GM15510 (cell line): Measurements from ENCODE around the gene USP25.

Source experiments
- POLR2A ChIP-seq: IDR thresholded peaks from 3 replicates; pipeline ENCODE4 v1.6.1; 2011; ENCODE audit warnings: borderline replicate concordance; ENCODE audit not compliant: insufficient read length; ENCODE audit errors: extremely low read depth

Gene USP25

DNA sequence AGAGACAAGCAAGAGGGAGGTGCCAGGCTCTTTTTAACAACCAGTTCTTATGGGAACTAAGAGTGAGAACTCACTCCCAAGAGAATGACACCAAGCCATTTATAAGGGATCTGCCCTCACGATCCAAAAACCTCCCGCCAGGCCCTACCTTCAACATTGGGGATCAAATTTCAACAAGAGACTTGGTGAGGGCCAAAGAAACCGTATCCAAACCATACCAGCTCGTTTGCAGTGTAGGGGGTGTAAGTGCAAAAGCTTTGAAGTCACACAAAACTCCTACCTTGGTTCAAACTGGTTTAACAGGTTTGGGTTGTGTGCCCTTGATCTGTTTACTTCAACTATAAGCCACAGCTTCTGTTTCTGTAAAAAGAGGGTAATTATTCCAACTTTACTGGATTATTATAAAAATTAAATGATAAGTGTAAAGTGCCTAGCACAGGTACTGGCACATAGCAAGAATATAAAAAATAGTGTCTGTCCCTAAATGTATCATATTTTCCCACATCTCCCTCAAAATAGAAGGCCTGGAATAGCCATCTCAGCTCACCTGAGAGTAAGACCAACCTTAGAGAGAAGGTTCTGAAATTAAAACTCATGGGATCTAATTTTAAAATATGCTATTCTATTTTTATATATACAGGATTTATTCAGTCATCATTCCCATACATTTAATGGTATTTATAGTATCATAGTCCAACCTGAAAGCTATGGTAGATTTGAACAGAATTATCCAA lies 7.0 kb upstream of the USP25 start:
- TF ChIP-seq POLR2A: no peak

DNA sequence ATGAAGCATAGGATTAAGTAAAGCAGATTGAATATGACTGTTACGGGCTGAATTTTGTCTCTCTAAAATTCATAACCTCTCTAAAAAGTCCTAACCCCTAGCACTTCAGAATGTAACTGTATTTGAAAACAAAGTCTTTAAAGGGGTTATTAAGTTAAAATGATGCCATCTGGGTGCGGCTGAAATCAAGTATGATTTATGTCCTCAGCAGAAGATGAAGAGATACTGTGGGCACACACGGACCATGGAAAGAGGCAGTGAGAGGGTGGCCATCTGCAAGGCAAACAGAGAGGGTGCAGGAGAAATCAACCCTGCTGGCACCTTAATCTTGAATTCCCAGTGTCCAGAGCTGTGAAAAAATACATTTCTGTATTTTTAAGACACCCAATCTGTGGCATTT lies 3.8 kb upstream of the USP25 start:
- no peak for TF ChIP-seq POLR2A

DNA sequence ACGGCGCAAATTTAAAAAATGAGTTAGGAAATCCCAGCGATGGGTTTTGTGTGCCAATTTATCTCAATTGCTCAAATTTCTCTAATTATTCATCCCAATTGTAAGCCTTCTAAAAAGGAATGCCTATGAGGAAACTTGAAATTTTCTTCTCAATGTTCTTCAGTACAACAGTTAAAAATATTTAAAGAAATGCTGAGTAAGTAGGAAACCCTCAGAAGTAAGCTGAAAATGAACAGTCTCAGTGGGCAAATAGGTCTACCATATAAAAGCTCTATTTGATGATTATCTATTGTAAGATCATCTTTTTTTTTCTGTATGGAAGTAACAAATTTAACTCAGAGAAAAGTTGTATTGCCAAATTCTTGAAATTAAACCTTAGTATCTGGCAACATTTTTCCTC lies 1.7 kb upstream of the USP25 start:
- no peak for TF ChIP-seq POLR2A

DNA sequence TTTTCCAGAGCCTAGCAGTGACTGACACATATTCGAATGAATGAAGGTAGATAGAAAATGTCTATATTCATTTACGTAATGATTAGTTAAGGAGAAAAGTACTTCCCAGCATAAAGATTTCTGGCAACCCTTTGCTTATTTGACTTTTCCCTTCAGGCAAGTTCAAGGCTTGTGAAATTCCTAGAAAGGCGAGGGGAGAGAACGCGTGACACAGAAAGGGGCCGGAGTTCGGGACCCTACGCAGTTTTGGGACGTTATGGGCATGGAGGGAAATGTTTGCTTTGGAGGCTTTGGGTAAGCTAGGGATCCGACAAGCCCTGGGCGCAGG lies 472 bp upstream of the USP25 start:
- TF ChIP-seq POLR2A: no peak

DNA sequence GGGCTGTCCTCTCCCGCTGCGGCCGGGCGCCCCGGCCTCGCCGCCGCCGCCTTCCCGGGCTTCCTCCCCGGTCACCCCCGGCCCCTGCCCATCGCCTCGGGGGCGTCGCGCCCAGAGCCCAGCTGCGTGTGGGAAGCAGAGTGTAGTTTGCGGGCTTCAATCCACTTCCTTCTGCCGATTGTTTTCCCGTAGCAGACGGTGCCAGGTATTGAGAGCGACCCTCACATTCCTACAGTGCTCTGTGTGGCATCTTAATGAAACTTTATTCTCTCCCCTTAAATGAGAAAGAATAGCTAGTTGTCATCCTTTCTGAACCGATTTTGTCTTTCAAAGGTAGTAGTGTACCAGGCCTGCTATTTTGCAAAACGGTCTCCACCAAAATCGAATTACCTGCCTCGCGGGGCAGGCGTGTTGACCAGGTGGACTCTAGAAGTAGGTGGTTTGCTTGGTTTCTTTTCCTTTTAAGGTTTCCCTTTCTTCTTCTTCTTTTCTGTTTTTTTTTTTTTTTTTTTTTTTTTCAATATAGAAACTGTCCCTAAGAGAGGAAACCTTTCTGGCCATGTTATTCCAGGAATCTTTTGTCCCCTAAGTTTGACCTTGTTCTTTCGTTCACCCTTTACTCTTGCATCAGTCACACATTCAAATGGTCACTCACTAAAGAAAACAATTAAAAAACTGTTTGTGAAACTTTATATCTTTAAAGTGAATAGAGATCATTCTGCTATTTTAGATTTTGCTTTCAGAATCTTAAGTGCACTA lies 881 bp downstream of the USP25 start:
- no peak for TF ChIP-seq POLR2A

DNA sequence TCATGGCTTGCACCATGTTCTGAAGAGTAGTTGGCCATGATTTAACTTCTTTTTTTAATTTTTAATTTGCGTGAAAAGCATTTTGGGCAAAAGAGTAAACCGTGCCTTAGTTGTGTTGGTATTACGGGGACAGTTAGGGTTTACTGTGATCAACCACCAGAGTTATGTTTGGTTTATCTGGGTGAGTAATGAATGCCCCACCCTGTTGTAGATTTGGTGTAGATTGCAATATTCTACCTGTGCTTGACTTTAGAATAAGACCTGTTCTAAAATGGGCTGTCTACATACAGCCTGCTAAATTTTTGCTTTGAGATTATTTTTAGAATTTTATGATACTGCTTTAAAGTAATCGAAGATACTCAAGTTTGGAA lies 1.4 kb downstream of the USP25 start:
- no peak for TF ChIP-seq POLR2A

DNA sequence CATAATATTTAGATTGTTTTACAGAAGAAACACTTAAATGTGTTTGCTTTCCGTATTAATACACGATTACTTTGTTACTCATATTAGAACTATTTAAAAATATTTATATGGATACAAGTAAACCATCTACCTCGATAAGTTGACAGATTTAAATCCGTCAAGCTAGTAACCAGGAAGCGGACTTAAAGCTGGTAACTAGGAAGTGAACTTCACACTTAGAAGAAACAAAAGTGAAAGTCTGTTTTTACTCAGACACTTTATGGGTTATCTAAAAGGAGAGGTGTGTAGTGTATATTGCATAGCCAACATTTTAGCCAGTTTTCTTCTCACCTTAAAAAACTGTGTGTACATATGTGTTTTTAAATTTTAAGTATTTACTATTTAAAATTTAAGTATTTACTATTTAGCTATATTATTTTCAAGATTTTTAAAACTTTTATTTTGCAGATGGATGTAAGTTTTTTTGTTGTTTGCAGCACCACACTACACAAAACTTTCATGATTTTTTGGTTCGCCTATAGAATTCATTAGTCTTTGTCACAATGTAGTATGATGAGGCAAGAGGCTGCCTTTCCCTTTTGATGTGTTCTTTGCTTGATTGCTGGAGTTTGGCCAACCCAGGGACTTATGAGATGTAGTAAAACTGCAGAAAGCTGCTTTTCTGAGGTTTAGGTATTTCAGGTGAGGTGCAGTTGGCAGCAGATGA lies 2.7 kb downstream of the USP25 start:
- TF ChIP-seq POLR2A: no peak

GRCh38 chr21:15732996-15733329 lies 3.2 kb downstream of the USP25 start:
- no peak for TF ChIP-seq POLR2A

- TF ChIP-seq POLR2A: no peak
Measured at GRCh38 chr21:15735409-15735808, 5.6 kb downstream of the USP25 start.

DNA sequence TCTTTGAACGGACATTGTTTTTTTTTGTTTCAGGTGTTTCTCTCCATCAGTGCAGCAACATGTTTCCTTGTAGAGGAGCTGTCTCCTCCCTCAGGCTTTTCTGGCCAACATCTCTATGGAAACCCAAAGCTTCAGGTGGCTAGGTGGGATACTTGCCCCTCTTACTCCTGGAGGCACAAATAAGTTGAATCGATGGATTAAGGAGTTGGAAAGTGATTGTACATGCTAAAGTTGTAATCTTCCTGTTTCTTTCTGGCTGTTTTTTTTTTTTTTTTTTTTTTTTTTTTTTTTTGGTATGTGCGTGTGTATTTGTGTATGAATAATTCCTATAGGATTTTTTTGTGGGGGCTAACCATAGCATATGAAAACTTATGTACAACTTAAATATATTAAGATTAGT lies 10.6 kb downstream of the USP25 start:
- TF ChIP-seq POLR2A: no peak

DNA sequence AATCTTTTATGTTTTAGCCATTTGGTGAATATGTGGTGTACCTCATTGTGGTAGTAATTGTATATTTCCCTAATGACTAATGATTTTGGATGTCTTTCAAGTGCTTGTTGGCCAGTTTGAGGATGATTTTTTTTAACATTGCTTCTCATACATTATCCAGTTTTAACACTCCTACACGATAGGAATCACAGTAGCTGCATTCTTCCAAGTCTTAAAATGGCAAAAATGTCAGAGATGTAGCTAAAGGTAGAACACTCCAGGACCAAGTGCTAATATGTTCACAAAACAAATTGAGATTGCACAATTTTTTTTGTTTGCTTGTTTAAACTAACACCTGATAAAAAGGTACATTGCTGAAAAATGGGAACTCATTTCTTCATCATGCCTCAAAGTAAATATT lies 11.7 kb downstream of the USP25 start:
- no peak for TF ChIP-seq POLR2A

GRCh38 chr21:15742052-15742670 lies 12.4 kb downstream of the USP25 start:
- no peak for TF ChIP-seq POLR2A

DNA sequence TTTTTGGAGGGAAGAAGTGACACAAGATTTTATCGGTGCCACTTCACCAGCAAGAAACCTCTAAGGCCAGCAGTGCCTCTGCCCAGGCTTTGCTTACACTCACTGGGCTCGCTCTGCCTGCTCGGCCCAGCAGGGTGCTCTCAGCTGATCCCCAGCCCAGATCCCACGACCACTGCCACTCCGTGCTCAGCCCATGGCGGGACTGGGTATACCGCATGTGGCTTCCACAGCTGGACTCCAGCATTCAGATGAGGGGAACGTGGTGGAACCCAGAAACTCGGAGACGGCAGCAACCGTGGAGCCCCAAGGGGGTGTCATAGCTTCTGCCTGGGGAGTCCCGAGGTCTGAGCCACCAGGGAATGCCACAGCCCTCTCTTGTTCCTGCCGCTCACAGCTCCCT lies 12.9 kb downstream of the USP25 start:
- no peak for TF ChIP-seq POLR2A

DNA sequence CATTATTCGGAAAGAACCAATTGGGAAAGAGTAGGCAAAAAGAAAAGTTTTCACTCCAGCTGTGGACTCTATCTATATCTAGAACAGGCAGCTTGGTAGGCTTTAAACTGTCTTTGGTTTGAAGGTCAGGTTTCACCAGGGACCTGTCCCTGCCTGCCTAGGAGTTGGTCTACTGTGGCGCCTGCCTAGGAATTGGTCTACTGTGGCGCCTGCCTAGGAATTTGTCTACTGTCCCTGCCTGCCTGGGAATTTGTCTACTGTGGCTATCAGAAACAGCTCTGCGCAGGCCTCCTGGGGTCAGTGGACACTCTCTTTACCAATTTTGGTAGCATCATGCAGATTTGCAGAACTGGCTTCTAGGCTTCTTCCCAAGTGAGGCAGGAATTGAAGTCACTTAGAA lies 13.8 kb downstream of the USP25 start:
- no peak for TF ChIP-seq POLR2A

DNA sequence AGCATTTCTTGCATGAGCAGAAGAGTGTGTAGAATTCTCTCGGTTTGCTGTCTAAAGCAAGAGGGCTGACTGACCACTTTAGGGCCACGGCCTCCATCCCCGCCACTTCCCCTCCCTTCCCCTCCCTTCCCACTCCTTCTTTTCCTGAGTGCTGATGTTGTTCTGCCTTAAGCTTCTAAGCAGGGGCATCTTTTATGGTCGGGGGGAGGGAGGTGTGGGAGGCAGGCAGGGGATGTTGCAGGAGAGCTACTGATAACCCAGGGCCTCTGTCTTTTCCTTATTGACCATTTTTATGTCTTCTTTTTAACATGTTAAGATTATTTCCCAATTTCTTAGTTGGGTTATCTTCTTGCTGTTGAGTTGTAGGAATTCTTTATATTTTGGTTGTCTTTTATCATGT lies 15.1 kb downstream of the USP25 start:
- no peak for TF ChIP-seq POLR2A
